Measurements from ENCODE around the gene TREML2. TPM values are rescaled to one million over a fixed set of nuclear protein-coding genes. Genes with fewer than 3 reads are reported as not detected.

TREML2 gene
- total RNA-seq, 1 experiment from 2014 or later: not detected

DNA sequence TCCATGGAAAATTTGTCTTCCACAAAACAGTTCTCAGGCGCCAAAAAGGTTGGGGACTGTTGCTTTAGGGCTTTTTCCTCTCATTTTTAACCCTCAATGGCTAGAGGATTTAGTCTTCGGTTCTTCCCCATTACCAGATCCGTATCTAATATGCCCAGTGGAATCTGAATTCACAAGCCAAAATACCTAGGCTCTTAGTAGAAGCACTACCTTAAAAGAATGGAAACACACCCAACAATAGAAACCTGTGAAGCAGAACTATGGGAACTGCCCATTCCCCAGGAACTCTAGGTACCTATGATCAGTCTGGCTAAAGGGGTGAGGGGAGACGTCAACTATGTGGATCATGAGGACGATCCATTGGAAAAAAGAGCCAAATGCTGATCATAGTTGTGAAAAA, 30.3 kb upstream of the TREML2 start:
- no peaks in the 10 kb centered on the region for H3F3A ChIP-seq (ENCODE audit: low read length, unreplicated experiment)
- H3K27ac ChIP-seq (ENCODE audit: low read length): no peak overlapping the region
- H4K20me1 ChIP-seq (ENCODE audit: low read length): no peaks in the 10 kb centered on the region
- no peaks in the 10 kb centered on the region for H3K79me2 ChIP-seq (ENCODE audit: low read length)
- no peaks in the 10 kb centered on the region for H3K9me3 ChIP-seq (ENCODE audit: low read length)
- H3K27me3 ChIP-seq (ENCODE audit: low read length): peaks cover 51% of the 10 kb centered on the region
- no peaks in the 10 kb centered on the region for H3K36me3 ChIP-seq (ENCODE audit: low read depth, low read length)
- no peaks in the 10 kb centered on the region for H3K4me1 ChIP-seq (ENCODE audit: insufficient read depth, low read length)
- no peak overlapping the region for H2AFZ ChIP-seq (ENCODE audit: low read length)
- POLR2A ChIA-PET (ENCODE audit: unreplicated experiment): no interaction called here
- intact Hi-C loops (cut with micrococcal nuclease): no loop called here
- H3K9me2 ChIP-seq (replicated peaks; ENCODE audit: low read length): no peaks in the 10 kb centered on the region
- TF ChIP-seq, protein P1, sequence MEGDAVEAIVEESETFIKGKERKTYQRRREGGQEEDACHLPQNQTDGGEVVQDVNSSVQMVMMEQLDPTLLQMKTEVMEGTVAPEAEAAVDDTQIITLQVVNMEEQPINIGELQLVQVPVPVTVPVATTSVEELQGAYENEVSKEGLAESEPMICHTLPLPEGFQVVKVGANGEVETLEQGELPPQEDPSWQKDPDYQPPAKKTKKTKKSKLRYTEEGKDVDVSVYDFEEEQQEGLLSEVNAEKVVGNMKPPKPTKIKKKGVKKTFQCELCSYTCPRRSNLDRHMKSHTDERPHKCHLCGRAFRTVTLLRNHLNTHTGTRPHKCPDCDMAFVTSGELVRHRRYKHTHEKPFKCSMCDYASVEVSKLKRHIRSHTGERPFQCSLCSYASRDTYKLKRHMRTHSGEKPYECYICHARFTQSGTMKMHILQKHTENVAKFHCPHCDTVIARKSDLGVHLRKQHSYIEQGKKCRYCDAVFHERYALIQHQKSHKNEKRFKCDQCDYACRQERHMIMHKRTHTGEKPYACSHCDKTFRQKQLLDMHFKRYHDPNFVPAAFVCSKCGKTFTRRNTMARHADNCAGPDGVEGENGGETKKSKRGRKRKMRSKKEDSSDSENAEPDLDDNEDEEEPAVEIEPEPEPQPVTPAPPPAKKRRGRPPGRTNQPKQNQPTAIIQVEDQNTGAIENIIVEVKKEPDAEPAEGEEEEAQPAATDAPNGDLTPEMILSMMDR (conservative IDR thresholded peaks at IDR 0.05; ENCODE audit: low read depth, low read length): no peak
- TF ChIP-seq EZH2phosphoT487 (IDR thresholded peaks at IDR 0.05; ENCODE audit: borderline replicate concordance, low read length) (no peak), EZH2 (IDR thresholded peaks at IDR 0.05; ENCODE audit: low read length, unreplicated experiment) (no peak)
- ATAC-seq (no peak), DNase-seq (no peak)
- CTCF ChIA-PET: no interaction called here
- no peak overlapping the region for H3K4me3 ChIP-seq (ENCODE audit: low read length)
- BruUV-seq (replicated peaks): no TSS peak
- H3K9ac ChIP-seq (ENCODE audit: low read length): no peak overlapping the region
- H3K4me2 ChIP-seq (ENCODE audit: low read length): no peak overlapping the region

DNA sequence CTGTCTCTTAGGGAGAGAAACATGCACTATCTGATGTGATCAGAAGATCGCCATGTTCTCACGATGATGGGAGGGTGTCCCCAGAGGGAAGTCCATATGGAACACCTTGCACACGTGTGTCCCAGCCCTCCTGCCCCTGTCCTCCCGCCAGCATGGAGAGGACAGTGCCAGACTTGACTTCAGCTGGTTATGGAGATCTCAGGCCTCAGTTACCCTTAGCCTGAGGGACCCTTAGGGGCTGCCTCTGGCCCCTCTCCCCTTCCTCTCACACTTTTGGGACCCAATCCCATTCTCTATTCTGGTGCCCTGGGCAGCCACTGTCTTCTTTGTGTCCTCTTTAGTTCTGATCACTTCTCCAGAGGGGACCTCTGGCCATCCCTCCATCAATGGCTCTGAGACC, 28.8 kb upstream of the TREML2 start:
- Histone ChIP-seq H3K4me3 (ENCODE audit: low read length) (no peak overlapping the region), H3K4me2 (ENCODE audit: low read length) (no peak overlapping the region), H3K79me2 (ENCODE audit: low read length) (no peaks in the 10 kb centered on the region), H3K27ac (ENCODE audit: low read length) (no peak overlapping the region), H3K4me1 (ENCODE audit: insufficient read depth, low read length) (peaks cover 12% of the 10 kb centered on the region; the same call in 1 of the 2 replicates), H3F3A (ENCODE audit: low read length, unreplicated experiment) (no peaks in the 10 kb centered on the region), H3K27me3 (ENCODE audit: low read length) (peaks cover 38% of the 10 kb centered on the region), H3K9me3 (ENCODE audit: low read length) (no peaks in the 10 kb centered on the region), H2AFZ (ENCODE audit: low read length) (no peak overlapping the region), H3K9me2 (replicated peaks; ENCODE audit: low read length) (no peaks in the 10 kb centered on the region), H3K36me3 (ENCODE audit: low read depth, low read length) (no peaks in the 10 kb centered on the region), H4K20me1 (ENCODE audit: low read length) (no peaks in the 10 kb centered on the region), H3K9ac (ENCODE audit: low read length) (no peak overlapping the region)
- ChIA-PET CTCF (no interaction called here), POLR2A (ENCODE audit: unreplicated experiment) (no interaction called here)
- DNase-seq (no peak), ATAC-seq (no peak)
- intact Hi-C loops (cut with micrococcal nuclease): no loop called here
- BruUV-seq (replicated peaks): no TSS peak
- TF ChIP-seq EZH2 (IDR thresholded peaks at IDR 0.05; ENCODE audit: low read length, unreplicated experiment) (no peak), EZH2phosphoT487 (IDR thresholded peaks at IDR 0.05; ENCODE audit: borderline replicate concordance, low read length) (no peak)
- TF ChIP-seq, protein P1 (conservative IDR thresholded peaks at IDR 0.05; ENCODE audit: low read depth, low read length): no peak

DNA sequence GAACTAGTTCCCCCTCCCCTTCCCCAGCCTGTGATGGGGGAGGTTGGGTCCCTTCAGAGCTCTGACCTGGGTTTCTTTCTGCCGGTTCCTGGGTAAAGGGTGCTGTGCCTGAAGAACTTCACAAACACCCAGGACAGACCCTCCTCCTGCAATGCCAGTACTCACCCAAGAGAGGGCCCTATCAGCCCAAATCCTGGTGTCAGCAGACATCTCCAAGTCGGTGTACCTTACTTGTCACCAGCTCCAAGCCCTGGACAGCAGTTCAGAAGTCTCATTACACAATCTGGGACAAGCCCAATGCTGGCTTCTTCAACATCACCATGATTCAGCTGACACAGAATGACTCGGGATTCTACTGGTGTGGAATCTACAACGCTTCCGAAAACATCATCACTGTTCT, 27.7 kb upstream of the TREML2 start:
- peaks cover 12% of the 10 kb centered on the region; the same call in 1 of the 2 replicates for H3K4me1 ChIP-seq (ENCODE audit: insufficient read depth, low read length)

More for the DNA sequence above, 27.7 kb upstream of the TREML2 start:
- TF ChIP-seq EZH2 (IDR thresholded peaks at IDR 0.05; ENCODE audit: low read length, unreplicated experiment) (no peak), EZH2phosphoT487 (IDR thresholded peaks at IDR 0.05; ENCODE audit: borderline replicate concordance, low read length) (no peak)
- TF ChIP-seq, protein P1 (conservative IDR thresholded peaks at IDR 0.05; ENCODE audit: low read depth, low read length): no peak
- no peaks in the 10 kb centered on the region for H3K9me3 ChIP-seq (ENCODE audit: low read length)
- H3K9me2 ChIP-seq (replicated peaks; ENCODE audit: low read length): no peaks in the 10 kb centered on the region
- no peak for ATAC-seq
- no peak overlapping the region for H3K27ac ChIP-seq (ENCODE audit: low read length)
- H2AFZ ChIP-seq (ENCODE audit: low read length): no peak overlapping the region
- ChIA-PET POLR2A (ENCODE audit: unreplicated experiment) (no interaction called here), CTCF (no interaction called here)
- H4K20me1 ChIP-seq (ENCODE audit: low read length): no peaks in the 10 kb centered on the region
- H3K79me2 ChIP-seq (ENCODE audit: low read length): no peaks in the 10 kb centered on the region
- BruUV-seq (replicated peaks): no TSS peak
- no peaks in the 10 kb centered on the region for H3K36me3 ChIP-seq (ENCODE audit: low read depth, low read length)
- intact Hi-C loops (cut with micrococcal nuclease): no loop called here
- H3K9ac ChIP-seq (ENCODE audit: low read length): no peak overlapping the region
- no peaks in the 10 kb centered on the region for H3F3A ChIP-seq (ENCODE audit: low read length, unreplicated experiment)
- peaks cover 44% of the 10 kb centered on the region for H3K27me3 ChIP-seq (ENCODE audit: low read length)
- H3K4me2 ChIP-seq (ENCODE audit: low read length): no peak overlapping the region
- no peak overlapping the region for H3K4me3 ChIP-seq (ENCODE audit: low read length)
- no peak for DNase-seq

All from PC-3 (cell line).